Activated CD8-positive, alpha-beta memory T cell treated with anti-CD3 and anti-CD28 coated beads for 4 hours (primary cell): Measurements from ENCODE around the gene MORN4.

Experiments used
- DNase-seq, 2 donors: peaks; one replicate each; pipeline ENCODE4 v3.0.0-alpha.2; 2020; ENCODE audit warnings: low read depth in 2 of 2

Gene MORN4

DNA sequence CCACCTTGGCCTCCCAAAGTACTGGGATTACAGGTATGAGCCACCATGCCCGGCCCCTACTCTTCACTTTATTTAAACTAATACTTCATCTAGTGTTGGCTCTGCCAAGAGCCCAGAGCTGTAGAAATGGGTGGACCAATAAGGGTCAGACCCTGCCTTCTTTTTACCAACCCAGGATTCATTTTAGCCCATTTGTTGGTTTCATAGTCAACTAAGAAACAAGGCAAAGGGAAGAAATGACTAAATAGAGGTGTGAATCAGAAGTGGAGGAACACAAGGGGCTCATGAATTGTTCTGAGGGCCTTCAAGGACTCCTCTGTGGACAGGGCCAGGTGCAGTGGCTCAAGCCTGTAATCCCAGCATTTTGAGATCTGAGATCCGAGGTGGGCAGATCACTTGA lies 59.6 kb downstream of the MORN4 start:
- DNase-seq, result no peak

- DNase-seq, result no peak
Measured at GRCh38 chr10:97573021-97573420, 60.3 kb downstream of the MORN4 start.

GRCh38 chr10:97572214-97572989 lies 60.9 kb downstream of the MORN4 start, which contains the start of gene ANKRD2:
Gene ANKRD2 (plus strand): TSS chr10:97572779. CDS start chr10:97572789, 10 bp downstream.
- DNase-seq, result peak; percentile 7 to 15

- DNase-seq, result no peak
Measured at GRCh38 chr10:97571622-97572021, 61.7 kb downstream of the MORN4 start.

- no peak for DNase-seq
Measured at GRCh38 chr10:97570789-97571471, 62.4 kb downstream of the MORN4 start.

GRCh38 chr10:97570146-97570788 lies 63.0 kb downstream of the MORN4 start:
- no peak for DNase-seq

- no peak for DNase-seq
Measured at GRCh38 chr10:97567891-97568290, 65.4 kb downstream of the MORN4 start.

DNA sequence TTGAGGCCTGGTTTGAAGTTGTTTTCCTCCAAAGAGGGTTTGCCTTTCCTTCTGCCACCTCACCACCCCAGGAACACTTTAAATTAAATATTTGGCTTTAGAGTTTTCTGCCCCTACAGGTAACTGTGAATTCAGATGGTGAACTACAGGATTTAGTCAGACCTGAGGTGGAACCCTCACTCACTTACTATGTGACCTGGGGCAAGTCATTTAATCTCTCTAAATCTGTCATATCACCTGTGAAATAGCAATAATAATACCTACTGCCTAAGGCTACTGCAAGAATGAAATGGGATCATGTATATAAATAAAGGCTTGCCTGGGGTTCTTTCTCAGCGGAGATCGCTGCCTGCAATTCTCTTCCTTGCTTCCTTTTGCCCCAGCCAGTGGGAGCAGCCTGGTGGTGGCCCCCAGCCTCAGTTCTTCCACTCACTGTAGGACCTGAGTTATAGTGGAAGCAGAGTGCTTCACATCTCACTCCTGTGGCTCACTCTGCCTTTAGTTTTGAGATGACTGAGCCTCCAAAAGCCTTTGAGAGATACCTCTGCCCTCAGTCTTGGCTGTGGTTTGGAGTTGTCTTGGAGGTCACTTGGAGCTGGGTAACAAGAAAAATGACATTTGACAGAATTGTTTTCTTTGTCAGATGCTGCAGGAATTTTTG lies 66.8 kb downstream of the MORN4 start:
- no peak for DNase-seq

- no peak for DNase-seq
Measured at GRCh38 chr10:97564776-97565175, 68.5 kb downstream of the MORN4 start.
